HEK293 (cell line): Measurements from ENCODE around the gene ADCYAP1R1.

ENCODE experiments used
- CTCF ChIA-PET: fragments of 350-600 bp; formaldehyde crosslinking; extraction: SDS; loops from one replicate; lab custom pipeline; 2021; ENCODE audit warnings: antibody characterized with exemption; lab: Yijun Ruan, JAX
- POLR2A ChIA-PET: fragments of 300-600 bp; formaldehyde crosslinking; extraction: SDS; loops from one replicate; lab custom pipeline; 2020; ENCODE audit warnings: antibody characterized with exemption, inconsistent platforms; lab: Yijun Ruan, JAX
- H3K27ac ChIP-seq: fragments of 200-500 bp; sonication (Bioruptor generic); 2 replicates; pipeline ENCODE4 v1.5.1; 2014; ENCODE audit warnings: low read depth, low read length, control low read depth, inconsistent platforms; ENCODE audit errors: extremely low read depth
- H3K36me3 ChIP-seq, 2 experiments: fragments of 200-500 bp in 1 of 2; sonication (Bioruptor generic) in 1 of 2; 1 replicate in 1 of 2; 2 replicates in 1 of 2; pipeline ENCODE4 v1.5.1; 2014 to 2017; ENCODE audit warnings: inconsistent platforms in 2 of 2, low read length in 2 of 2; ENCODE audit not compliant: control insufficient read depth in 2 of 2, insufficient read depth in 1 of 2
- H3K4me1 ChIP-seq: fragments of 200-500 bp; sonication (Bioruptor generic); 2 replicates; pipeline ENCODE4 v1.5.1; 2014; ENCODE audit warnings: mild to moderate bottlenecking, low read length, inconsistent platforms; ENCODE audit not compliant: control insufficient read depth, insufficient read depth
- H3K4me3 ChIP-seq: 2 replicates; pipeline ENCODE4 v1.5.1; 2011; ENCODE audit warnings: low read depth, mild to moderate bottlenecking, control low read depth, low read length, moderate library complexity
- H3K9me3 ChIP-seq: fragments of 200-500 bp; sonication (Bioruptor generic); 2 replicates; pipeline ENCODE4 v1.5.1; 2014; ENCODE audit warnings: low read depth, low read length, inconsistent platforms; ENCODE audit not compliant: control insufficient read depth, insufficient read depth
- EGR2 ChIP-seq: fragments of 450-650 bp; formaldehyde crosslinking; IDR thresholded peaks from 2 replicates; pipeline ENCODE4 v1.5.1; 2016; ENCODE audit warnings: low read depth, missing biosample characterization, missing genetic modification characterization
- PRDM1 ChIP-seq: fragments of 450-650 bp; formaldehyde crosslinking; IDR thresholded peaks from 2 replicates; pipeline ENCODE4; 2016; ENCODE audit warnings: missing biosample characterization, missing genetic modification characterization
- SCRT2 ChIP-seq: fragments of 450-650 bp; formaldehyde crosslinking; IDR thresholded peaks from 2 replicates; pipeline ENCODE4 v1.5.1; 2016; ENCODE audit warnings: missing biosample characterization, missing genetic modification characterization
- ZEB2 ChIP-seq: fragments of 450-650 bp; formaldehyde crosslinking; IDR thresholded peaks from 2 replicates; pipeline ENCODE4 v1.5.1; 2016; ENCODE audit warnings: missing biosample characterization, missing genetic modification characterization
- ZNF112 ChIP-seq: fragments of 450-650 bp; formaldehyde crosslinking; IDR thresholded peaks from 2 replicates; pipeline ENCODE4 v1.5.0; 2017; ENCODE audit warnings: missing biosample characterization, missing genetic modification characterization
- ZNF202 ChIP-seq: fragments of 450-650 bp; formaldehyde crosslinking; IDR thresholded peaks from 2 replicates; pipeline ENCODE4 v1.5.1; 2016; ENCODE audit warnings: missing biosample characterization, missing genetic modification characterization, borderline replicate concordance
- ZNF549 ChIP-seq: fragments of 450-650 bp; IDR thresholded peaks from 2 replicates; pipeline ENCODE4 v1.5.1; 2018; ENCODE audit warnings: missing biosample characterization, missing genetic modification characterization, mild to moderate bottlenecking, inconsistent platforms, moderate library complexity
- ZNF596 ChIP-seq: fragments of 450-650 bp; IDR thresholded peaks from 2 replicates; pipeline ENCODE4 v1.5.0; 2018; ENCODE audit warnings: missing biosample characterization, mild to moderate bottlenecking, missing genetic modification characterization, moderate library complexity
- ZNF660 ChIP-seq: fragments of 450-650 bp; IDR thresholded peaks from 2 replicates; pipeline ENCODE4 v1.5.1; 2018; ENCODE audit warnings: missing biosample characterization, mild to moderate bottlenecking, missing genetic modification characterization
- ZSCAN16 ChIP-seq: fragments of 450-650 bp; formaldehyde crosslinking; IDR thresholded peaks from 2 replicates; pipeline ENCODE4 v1.5.1; 2016; ENCODE audit warnings: missing biosample characterization, missing genetic modification characterization
- ZSCAN23 ChIP-seq: fragments of 450-650 bp; formaldehyde crosslinking; IDR thresholded peaks from 2 replicates; pipeline ENCODE4 v1.5.1; 2016; ENCODE audit warnings: missing biosample characterization, missing genetic modification characterization
- TF ChIP-seq, protein P1 (sequence below): IDR thresholded peaks from 2 replicates; pipeline ENCODE4 v1.6.1; 2011; ENCODE audit warnings: mild to moderate bottlenecking, low read depth, low read length, borderline replicate concordance
- TF ChIP-seq, protein P2 (sequence below): fragments of 450-650 bp; formaldehyde crosslinking; IDR thresholded peaks from 2 replicates; pipeline ENCODE4 v1.5.1; 2016; ENCODE audit warnings: missing biosample characterization, missing genetic modification characterization
- TF ChIP-seq, protein P3 (sequence below): fragments of 450-650 bp; IDR thresholded peaks from 2 replicates; pipeline ENCODE4 v1.5.1; 2018; ENCODE audit warnings: missing biosample characterization, mild to moderate bottlenecking, missing genetic modification characterization
- TF ChIP-seq, protein P4 (sequence below): fragments of 450-650 bp; formaldehyde crosslinking; IDR thresholded peaks from 2 replicates; pipeline ENCODE4 v1.5.1; 2017; ENCODE audit warnings: missing biosample characterization, missing genetic modification characterization
- TF ChIP-seq, protein P5 (sequence below): fragments of 450-650 bp; formaldehyde crosslinking; IDR thresholded peaks from 2 replicates; pipeline ENCODE4 v1.5.1; 2016; ENCODE audit warnings: missing biosample characterization, missing genetic modification characterization, borderline replicate concordance

Gene ADCYAP1R1

DNA sequence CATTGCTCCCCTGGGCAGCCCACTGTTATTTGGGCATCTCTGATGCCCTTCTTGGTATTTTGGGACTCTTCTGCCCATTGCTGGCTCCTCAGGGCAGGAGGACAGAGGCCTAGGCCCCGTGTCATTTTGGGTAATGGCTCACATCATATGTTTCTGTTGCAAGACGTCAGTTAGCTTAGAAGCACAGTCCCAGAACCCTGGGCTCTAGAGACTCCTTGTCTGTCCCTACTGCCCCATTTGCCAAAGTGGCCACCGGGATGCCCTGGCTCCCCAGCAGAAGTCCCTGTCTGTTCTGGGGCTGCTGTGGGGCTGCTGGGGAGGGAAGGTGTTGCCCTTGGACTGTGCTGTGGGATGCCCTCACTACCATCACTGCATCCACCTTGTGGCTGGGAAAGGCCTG is 48.8 kb downstream of the ADCYAP1R1 start:
- H3K36me3 ChIP-seq = no peaks in the 10 kb centered on the region
- ChIA-PET POLR2A (no interaction called here), CTCF (interaction anchor here (4.7 kb wide), 1 partner anchor 22 kb away, joined by 23 read pairs; no protein-coding TSS in a partner anchor)
- no peak overlapping the region for H3K27ac ChIP-seq
- H3K4me1 ChIP-seq = no peaks in the 10 kb centered on the region
- no peak overlapping the region for H3K4me3 ChIP-seq
- TF ChIP-seq, protein P1, sequence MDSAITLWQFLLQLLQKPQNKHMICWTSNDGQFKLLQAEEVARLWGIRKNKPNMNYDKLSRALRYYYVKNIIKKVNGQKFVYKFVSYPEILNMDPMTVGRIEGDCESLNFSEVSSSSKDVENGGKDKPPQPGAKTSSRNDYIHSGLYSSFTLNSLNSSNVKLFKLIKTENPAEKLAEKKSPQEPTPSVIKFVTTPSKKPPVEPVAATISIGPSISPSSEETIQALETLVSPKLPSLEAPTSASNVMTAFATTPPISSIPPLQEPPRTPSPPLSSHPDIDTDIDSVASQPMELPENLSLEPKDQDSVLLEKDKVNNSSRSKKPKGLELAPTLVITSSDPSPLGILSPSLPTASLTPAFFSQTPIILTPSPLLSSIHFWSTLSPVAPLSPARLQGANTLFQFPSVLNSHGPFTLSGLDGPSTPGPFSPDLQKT = no peak
- TF ChIP-seq ZNF202 = no peak
- TF ChIP-seq ZSCAN16 (tag by site-specific recombination) = no peak
- TF ChIP-seq, protein P2, sequence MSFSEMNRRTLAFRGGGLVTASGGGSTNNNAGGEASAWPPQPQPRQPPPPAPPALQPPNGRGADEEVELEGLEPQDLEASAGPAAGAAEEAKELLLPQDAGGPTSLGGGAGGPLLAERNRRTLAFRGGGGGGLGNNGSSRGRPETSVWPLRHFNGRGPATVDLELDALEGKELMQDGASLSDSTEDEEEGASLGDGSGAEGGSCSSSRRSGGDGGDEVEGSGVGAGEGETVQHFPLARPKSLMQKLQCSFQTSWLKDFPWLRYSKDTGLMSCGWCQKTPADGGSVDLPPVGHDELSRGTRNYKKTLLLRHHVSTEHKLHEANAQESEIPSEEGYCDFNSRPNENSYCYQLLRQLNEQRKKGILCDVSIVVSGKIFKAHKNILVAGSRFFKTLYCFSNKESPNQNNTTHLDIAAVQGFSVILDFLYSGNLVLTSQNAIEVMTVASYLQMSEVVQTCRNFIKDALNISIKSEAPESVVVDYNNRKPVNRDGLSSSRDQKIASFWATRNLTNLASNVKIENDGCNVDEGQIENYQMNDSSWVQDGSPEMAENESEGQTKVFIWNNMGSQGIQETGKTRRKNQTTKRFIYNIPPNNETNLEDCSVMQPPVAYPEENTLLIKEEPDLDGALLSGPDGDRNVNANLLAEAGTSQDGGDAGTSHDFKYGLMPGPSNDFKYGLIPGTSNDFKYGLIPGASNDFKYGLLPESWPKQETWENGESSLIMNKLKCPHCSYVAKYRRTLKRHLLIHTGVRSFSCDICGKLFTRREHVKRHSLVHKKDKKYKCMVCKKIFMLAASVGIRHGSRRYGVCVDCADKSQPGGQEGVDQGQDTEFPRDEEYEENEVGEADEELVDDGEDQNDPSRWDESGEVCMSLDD (tag by site-specific recombination) = no peak
- no peak for TF ChIP-seq SCRT2 (tag by site-specific recombination)
- no peak for TF ChIP-seq ZNF596
- TF ChIP-seq ZNF549 (tag by site-specific recombination) = no peak
- TF ChIP-seq, protein P3, sequence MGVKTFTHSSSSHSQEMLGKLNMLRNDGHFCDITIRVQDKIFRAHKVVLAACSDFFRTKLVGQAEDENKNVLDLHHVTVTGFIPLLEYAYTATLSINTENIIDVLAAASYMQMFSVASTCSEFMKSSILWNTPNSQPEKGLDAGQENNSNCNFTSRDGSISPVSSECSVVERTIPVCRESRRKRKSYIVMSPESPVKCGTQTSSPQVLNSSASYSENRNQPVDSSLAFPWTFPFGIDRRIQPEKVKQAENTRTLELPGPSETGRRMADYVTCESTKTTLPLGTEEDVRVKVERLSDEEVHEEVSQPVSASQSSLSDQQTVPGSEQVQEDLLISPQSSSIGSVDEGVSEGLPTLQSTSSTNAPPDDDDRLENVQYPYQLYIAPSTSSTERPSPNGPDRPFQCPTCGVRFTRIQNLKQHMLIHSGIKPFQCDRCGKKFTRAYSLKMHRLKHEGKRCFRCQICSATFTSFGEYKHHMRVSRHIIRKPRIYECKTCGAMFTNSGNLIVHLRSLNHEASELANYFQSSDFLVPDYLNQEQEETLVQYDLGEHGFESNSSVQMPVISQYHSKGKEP (tag by site-specific recombination) = no peak
- no peak for TF ChIP-seq ZSCAN23 (tag by site-specific recombination)
- no peak for TF ChIP-seq ZNF112 (tag by site-specific recombination)
- TF ChIP-seq PRDM1 (tag by site-specific recombination) = no peak
- no peak for TF ChIP-seq ZEB2 (tag by site-specific recombination)
- TF ChIP-seq, protein P4, sequence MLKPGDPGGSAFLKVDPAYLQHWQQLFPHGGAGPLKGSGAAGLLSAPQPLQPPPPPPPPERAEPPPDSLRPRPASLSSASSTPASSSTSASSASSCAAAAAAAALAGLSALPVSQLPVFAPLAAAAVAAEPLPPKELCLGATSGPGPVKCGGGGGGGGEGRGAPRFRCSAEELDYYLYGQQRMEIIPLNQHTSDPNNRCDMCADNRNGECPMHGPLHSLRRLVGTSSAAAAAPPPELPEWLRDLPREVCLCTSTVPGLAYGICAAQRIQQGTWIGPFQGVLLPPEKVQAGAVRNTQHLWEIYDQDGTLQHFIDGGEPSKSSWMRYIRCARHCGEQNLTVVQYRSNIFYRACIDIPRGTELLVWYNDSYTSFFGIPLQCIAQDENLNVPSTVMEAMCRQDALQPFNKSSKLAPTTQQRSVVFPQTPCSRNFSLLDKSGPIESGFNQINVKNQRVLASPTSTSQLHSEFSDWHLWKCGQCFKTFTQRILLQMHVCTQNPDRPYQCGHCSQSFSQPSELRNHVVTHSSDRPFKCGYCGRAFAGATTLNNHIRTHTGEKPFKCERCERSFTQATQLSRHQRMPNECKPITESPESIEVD (tag by site-specific recombination) = no peak
- no peak for TF ChIP-seq ZNF660
- H3K9me3 ChIP-seq = no peaks in the 10 kb centered on the region

DNA sequence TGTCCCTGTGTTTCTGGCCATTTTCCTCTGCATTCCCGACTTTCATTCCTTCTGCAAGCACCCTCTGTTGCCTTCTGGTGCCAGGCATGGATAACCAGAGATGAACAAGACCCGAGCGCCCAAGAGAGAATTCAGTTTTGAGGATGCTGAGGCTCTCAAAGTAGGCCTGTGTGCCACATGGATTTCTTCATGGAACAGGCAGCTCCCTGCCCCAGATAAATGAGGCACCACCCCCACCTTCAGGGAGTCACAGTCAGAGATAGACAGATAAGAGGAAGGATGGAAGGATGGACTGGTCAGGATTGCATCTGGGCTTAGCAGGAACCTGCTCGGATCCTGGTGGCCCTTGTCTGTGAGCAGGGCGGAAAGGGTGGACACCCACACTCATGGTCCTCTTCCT is 49.4 kb downstream of the ADCYAP1R1 start:
- Histone ChIP-seq H3K36me3 (no peaks in the 10 kb centered on the region), H3K9me3 (no peaks in the 10 kb centered on the region), H3K27ac (no peak overlapping the region), H3K4me1 (no peaks in the 10 kb centered on the region), H3K4me3 (no peak overlapping the region)
- TF ChIP-seq EGR2 (tag by site-specific recombination) = no peak
- TF ChIP-seq, protein P5, sequence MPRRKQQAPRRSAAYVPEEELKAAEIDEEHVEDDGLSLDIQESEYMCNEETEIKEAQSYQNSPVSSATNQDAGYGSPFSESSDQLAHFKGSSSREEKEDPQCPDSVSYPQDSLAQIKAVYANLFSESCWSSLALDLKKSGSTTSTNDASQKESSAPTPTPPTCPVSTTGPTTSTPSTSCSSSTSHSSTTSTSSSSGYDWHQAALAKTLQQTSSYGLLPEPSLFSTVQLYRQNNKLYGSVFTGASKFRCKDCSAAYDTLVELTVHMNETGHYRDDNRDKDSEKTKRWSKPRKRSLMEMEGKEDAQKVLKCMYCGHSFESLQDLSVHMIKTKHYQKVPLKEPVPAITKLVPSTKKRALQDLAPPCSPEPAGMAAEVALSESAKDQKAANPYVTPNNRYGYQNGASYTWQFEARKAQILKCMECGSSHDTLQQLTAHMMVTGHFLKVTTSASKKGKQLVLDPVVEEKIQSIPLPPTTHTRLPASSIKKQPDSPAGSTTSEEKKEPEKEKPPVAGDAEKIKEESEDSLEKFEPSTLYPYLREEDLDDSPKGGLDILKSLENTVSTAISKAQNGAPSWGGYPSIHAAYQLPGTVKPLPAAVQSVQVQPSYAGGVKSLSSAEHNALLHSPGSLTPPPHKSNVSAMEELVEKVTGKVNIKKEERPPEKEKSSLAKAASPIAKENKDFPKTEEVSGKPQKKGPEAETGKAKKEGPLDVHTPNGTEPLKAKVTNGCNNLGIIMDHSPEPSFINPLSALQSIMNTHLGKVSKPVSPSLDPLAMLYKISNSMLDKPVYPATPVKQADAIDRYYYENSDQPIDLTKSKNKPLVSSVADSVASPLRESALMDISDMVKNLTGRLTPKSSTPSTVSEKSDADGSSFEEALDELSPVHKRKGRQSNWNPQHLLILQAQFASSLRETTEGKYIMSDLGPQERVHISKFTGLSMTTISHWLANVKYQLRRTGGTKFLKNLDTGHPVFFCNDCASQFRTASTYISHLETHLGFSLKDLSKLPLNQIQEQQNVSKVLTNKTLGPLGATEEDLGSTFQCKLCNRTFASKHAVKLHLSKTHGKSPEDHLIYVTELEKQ = no peak
- POLR2A ChIA-PET = no interaction called here
- CTCF ChIA-PET = interaction anchor here (4.7 kb wide), 1 partner anchor 22 kb away, joined by 23 read pairs; no protein-coding TSS in a partner anchor
